ENCODE measurements around the gene RCN2.

DNA sequence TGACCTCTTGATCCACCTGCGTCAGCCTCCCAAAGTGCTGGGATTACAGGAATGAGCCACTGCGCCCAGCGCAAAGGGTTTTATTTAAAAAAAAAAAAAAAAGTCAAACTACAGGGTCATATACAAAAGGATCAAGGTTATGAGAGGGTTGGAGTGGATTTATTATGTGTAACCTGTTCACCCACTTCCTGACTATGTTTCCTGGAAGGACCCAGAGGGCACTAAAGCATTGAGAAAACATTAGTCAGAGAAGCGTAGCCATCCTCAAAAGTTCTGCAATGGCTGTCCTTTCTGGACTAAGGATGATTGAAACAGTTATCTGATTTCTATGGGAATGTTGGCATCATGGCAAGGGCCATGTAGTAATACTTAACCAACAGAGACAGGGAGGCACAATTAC, 19.1 kb upstream of the RCN2 start:
- TF ChIP-seq POLR2AphosphoS5 (IDR thresholded peaks at IDR 0.05; ENCODE audit: borderline replicate concordance, low read depth, low read length) (no peak), EZH2 (IDR thresholded peaks at IDR 0.05) (no peak)
